ENCODE measurements around the gene ZNF609.

DNA sequence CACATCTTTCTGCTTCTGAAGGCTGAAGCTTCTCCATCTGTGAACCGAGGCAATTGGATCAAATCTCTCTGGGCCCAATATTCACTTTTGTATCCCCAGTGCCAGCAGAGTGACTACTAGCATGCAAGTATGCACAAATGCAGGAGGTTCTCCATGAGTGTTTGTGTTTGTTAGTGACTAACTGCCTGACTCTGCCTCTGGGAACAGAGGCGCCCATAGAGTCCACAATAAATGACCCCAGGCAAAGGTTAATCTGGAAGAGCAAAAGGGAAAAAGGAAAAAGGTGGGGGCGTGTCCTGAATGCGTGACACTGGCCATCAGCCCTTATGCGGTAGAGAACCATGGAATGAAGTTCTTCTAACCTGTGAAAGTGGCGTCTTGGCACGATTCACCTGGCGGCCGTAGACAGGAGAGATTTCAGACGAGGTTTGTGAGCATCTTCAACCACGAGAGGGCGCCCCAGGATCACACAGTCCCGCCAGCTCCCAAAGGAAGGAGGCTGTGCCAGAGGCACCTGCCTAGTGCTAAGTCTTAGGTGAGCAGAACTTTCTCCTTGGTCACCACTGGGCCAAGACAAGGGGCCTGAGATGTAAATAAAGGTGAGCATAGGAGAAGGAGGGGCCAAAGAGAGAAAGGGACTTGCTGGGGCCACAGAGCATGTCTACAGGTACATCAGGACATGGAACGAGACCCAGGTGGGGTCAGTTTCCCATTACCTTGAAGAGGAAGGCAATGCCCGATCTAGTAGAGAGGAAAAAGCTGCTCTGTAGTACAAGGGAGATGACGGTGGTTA lies 270.8 kb downstream of the ZNF609 start:
- TF ChIP-seq CTCF (IDR thresholded peaks at IDR 0.05; ENCODE audit: poor library complexity) = peak; percentile 90
- TF ChIP-seq EZH2 (IDR thresholded peaks at IDR 0.05; ENCODE audit: borderline replicate concordance) = no peak
- no peak for TF ChIP-seq EZH2phosphoT487 (IDR thresholded peaks at IDR 0.05; ENCODE audit: low read depth, severe bottlenecking, unreplicated experiment)
